ENCODE measurements around the gene TTC16. TPM values are rescaled to one million over a fixed set of nuclear protein-coding genes. Genes with fewer than 3 reads are reported as not detected.

The TTC16 gene
- total RNA-seq, 6 experiments from 2014 or later, result not detected

DNA sequence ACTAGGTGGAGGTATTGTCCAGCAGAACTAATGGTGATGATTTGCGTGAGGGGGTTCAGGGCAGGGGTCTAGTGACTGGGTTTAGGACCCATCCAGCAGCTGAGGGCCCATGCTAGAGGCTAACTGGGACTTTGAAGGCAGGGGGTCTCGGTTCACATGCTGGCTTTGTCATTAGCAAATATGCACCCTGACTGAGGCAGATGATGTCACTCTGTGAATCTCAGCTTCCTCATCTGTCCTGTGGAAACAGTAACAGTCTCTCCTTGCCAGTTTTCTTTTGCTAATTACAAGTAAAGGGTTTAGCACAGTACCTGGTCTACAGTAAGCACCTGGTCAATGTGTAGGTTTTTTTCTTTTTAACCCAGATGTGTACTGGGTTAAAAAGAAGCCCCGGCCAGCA lies 57.4 kb downstream of the TTC16 start:
- Mint-ChIP-seq H3K36me3 (ENCODE audit: low read depth) (no peaks in the 10 kb centered on the region), H3K27ac (no peak overlapping the region), H3K9me3 (no peaks in the 10 kb centered on the region), H3K27me3 (ENCODE audit: insufficient read depth) (peaks cover 25% of the 10 kb centered on the region), H3K4me3 (no peak overlapping the region), H3K4me1 (ENCODE audit: low read depth) (peaks cover 8% of the 10 kb centered on the region)
- no peak for DNase-seq
- TF ChIP-seq, protein P1, sequence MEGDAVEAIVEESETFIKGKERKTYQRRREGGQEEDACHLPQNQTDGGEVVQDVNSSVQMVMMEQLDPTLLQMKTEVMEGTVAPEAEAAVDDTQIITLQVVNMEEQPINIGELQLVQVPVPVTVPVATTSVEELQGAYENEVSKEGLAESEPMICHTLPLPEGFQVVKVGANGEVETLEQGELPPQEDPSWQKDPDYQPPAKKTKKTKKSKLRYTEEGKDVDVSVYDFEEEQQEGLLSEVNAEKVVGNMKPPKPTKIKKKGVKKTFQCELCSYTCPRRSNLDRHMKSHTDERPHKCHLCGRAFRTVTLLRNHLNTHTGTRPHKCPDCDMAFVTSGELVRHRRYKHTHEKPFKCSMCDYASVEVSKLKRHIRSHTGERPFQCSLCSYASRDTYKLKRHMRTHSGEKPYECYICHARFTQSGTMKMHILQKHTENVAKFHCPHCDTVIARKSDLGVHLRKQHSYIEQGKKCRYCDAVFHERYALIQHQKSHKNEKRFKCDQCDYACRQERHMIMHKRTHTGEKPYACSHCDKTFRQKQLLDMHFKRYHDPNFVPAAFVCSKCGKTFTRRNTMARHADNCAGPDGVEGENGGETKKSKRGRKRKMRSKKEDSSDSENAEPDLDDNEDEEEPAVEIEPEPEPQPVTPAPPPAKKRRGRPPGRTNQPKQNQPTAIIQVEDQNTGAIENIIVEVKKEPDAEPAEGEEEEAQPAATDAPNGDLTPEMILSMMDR (IDR thresholded peaks at IDR 0.05), result no peak

GRCh38 chr9:127773981-127774380 lies 58.1 kb downstream of the TTC16 start:
- Mint-ChIP-seq H3K27me3 (ENCODE audit: insufficient read depth) (peaks cover 22% of the 10 kb centered on the region), H3K36me3 (ENCODE audit: low read depth) (no peaks in the 10 kb centered on the region), H3K9me3 (no peaks in the 10 kb centered on the region), H3K27ac (no peak overlapping the region), H3K4me3 (no peak overlapping the region), H3K4me1 (ENCODE audit: low read depth) (peaks cover 8% of the 10 kb centered on the region)
- no peak for DNase-seq
- TF ChIP-seq, protein P1 (IDR thresholded peaks at IDR 0.05), result no peak

DNA sequence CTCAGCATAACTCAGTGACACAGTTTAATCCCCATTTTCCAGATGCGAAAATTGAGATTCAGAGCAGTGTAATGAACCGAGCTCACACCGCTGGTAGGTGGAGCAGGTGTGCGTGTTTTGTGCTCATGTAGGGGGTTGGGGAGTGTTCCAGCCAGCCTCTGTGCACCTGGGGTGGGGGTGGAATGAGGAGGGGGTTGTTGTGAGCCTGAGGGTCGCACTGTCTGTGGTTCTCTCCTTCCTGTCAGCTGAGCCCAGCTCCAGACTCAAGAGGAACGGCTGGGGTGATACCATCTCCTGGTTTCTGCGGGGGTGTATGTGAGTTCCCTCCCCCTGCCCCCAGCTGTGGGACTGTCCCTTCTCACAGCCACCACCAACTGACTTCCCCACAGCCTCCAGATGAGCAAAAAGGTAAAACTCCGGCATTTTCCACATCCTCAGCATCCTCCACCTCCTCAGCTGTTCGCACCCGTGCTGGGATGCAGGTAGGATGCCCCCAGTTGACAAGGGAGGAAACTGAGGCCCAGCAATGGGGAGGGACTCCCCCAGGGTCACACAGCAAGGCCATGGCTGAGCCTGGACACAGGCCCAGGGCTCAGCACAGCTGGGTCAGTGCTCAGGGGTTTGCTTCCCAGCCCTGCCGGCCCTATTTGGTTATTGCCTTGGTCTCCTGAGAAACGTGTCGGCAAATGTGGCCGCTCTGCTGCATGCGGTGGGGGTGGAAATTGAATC lies 60.5 kb downstream of the TTC16 start:
- Mint-ChIP-seq H3K27me3 (ENCODE audit: insufficient read depth) (peaks cover 19% of the 10 kb centered on the region), H3K27ac (no peak overlapping the region), H3K9me3 (no peaks in the 10 kb centered on the region), H3K4me1 (ENCODE audit: low read depth) (no peaks in the 10 kb centered on the region; the same call in 1 of the 2 replicates), H3K4me3 (no peak overlapping the region), H3K36me3 (ENCODE audit: low read depth) (no peaks in the 10 kb centered on the region)
- DNase-seq, result no peak
- TF ChIP-seq, protein P1 (IDR thresholded peaks at IDR 0.05), result no peak

DNA sequence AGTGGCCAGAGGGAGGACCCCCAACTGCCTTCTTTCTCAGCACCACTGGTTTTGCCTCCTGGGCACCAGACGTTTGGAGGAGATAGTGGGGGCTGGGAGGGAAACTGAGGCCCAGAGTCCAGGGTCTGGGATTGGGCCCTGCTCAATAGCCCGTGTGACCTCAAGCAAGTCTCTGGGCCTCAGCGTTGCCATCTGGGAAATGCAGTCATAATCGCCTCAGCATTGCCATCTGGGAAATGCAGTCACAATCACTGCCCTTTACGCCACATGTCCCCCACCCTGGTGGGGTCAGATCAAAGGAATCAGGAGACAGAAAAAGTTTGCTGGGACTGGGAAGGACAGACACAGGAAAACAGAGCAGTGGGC lies 61.0 kb downstream of the TTC16 start:
- Mint-ChIP-seq H3K27me3 (ENCODE audit: insufficient read depth) (peaks cover 21% of the 10 kb centered on the region), H3K4me3 (no peak overlapping the region), H3K36me3 (ENCODE audit: low read depth) (no peaks in the 10 kb centered on the region), H3K27ac (no peak overlapping the region), H3K9me3 (no peaks in the 10 kb centered on the region), H3K4me1 (ENCODE audit: low read depth) (no peaks in the 10 kb centered on the region)
- no peak for DNase-seq
- TF ChIP-seq, protein P1 (IDR thresholded peaks at IDR 0.05), result no peak

DNA sequence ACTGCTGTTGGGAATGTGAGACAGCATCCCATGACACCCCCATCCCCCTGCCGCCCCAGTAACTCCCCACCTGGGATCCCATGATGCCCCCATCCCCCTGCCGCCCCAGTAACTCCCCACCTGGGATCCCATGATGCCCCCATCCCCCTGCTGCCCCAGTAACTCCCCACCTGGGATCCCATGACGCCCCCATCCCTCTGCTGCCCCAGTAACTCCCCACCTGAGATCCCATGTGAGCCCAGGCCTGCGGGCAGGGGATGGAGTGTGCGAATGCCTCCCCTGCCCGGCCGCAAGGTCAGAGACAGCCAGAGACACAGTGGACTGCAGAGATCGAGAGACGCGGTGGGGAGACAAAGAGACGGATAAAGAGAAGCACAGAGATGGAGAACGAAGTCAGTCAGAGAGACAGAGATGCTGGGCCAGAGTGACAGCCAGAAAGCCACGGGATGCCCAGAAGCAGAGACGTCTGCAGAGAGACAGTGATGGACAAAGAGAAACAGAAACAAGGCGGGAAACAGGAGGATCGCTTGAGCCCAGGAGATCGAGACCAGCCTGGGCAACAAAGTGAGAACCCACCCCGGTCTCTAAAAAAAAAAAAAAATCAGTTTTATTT lies 61.6 kb downstream of the TTC16 start:
- no peak for DNase-seq
- no peaks in the 10 kb centered on the region for H3K36me3 Mint-ChIP-seq (ENCODE audit: low read depth)
- H3K27me3 Mint-ChIP-seq (ENCODE audit: insufficient read depth), result peaks cover 21% of the 10 kb centered on the region
- H3K27ac Mint-ChIP-seq, result no peak overlapping the region
- no peak overlapping the region for H3K4me3 Mint-ChIP-seq
- no peaks in the 10 kb centered on the region for H3K9me3 Mint-ChIP-seq
- no peaks in the 10 kb centered on the region for H3K4me1 Mint-ChIP-seq (ENCODE audit: low read depth)
- TF ChIP-seq, protein P1 (IDR thresholded peaks at IDR 0.05), result no peak

Measured in HFFc6 (cell line).